Activated CD4-positive, alpha-beta memory T cell treated with anti-CD3 and anti-CD28 coated beads for 36 hours (primary cell): ENCODE results near the gene LRRK1. TPM values are rescaled to one million over a fixed set of nuclear protein-coding genes. Genes with fewer than 3 reads are reported as not detected.

ENCODE experiments used
- CTCF ChIA-PET: fragments of 350-600 bp; sonication (Branson Sonifier 250); formaldehyde crosslinking; loops from one replicate; lab custom pipeline; 2021; ENCODE audit warnings: antibody characterized with exemption, inconsistent platforms; lab: Charles Lee
- POLR2A ChIA-PET: fragments of 350-600 bp; sonication (Branson Sonifier 250); formaldehyde crosslinking; loops from one replicate; lab custom pipeline; 2021; ENCODE audit warnings: antibody characterized with exemption; lab: Charles Lee
- DNase-seq: peaks from one replicate; pipeline ENCODE4 v3.0.0-alpha.2; 2020
- H3K27ac Mint-ChIP-seq: one replicate; pipeline ENCODE4 v1.8.0; 2021; ENCODE audit warnings: mixed read lengths
- H3K27me3 Mint-ChIP-seq: one replicate; pipeline ENCODE4 v1.8.0; 2021; ENCODE audit warnings: mixed read lengths
- H3K36me3 Mint-ChIP-seq: one replicate; pipeline ENCODE4 v1.8.0; 2021; ENCODE audit warnings: mixed read lengths
- H3K4me1 Mint-ChIP-seq: one replicate; pipeline ENCODE4 v1.8.0; 2021; ENCODE audit warnings: low read depth, mixed read lengths
- H3K4me3 Mint-ChIP-seq: one replicate; pipeline ENCODE4 v1.8.0; 2021; ENCODE audit warnings: mild to moderate bottlenecking, mixed read lengths
- H3K9me3 Mint-ChIP-seq: one replicate; pipeline ENCODE4 v1.8.0; 2021; ENCODE audit warnings: mixed read lengths
- intact Hi-C: fragments of 100-400 bp; cut with micrococcal nuclease; formaldehyde crosslinking; loops from one replicate; pipeline ENCODE4 v1.15.1; 2023
- total RNA-seq, 2 experiments: library from RNA; stranded (reverse); gene quantifications; one replicate each; pipeline ENCODE4 v1.2.3, GENCODE V29; 2021

The LRRK1 gene, protein sequence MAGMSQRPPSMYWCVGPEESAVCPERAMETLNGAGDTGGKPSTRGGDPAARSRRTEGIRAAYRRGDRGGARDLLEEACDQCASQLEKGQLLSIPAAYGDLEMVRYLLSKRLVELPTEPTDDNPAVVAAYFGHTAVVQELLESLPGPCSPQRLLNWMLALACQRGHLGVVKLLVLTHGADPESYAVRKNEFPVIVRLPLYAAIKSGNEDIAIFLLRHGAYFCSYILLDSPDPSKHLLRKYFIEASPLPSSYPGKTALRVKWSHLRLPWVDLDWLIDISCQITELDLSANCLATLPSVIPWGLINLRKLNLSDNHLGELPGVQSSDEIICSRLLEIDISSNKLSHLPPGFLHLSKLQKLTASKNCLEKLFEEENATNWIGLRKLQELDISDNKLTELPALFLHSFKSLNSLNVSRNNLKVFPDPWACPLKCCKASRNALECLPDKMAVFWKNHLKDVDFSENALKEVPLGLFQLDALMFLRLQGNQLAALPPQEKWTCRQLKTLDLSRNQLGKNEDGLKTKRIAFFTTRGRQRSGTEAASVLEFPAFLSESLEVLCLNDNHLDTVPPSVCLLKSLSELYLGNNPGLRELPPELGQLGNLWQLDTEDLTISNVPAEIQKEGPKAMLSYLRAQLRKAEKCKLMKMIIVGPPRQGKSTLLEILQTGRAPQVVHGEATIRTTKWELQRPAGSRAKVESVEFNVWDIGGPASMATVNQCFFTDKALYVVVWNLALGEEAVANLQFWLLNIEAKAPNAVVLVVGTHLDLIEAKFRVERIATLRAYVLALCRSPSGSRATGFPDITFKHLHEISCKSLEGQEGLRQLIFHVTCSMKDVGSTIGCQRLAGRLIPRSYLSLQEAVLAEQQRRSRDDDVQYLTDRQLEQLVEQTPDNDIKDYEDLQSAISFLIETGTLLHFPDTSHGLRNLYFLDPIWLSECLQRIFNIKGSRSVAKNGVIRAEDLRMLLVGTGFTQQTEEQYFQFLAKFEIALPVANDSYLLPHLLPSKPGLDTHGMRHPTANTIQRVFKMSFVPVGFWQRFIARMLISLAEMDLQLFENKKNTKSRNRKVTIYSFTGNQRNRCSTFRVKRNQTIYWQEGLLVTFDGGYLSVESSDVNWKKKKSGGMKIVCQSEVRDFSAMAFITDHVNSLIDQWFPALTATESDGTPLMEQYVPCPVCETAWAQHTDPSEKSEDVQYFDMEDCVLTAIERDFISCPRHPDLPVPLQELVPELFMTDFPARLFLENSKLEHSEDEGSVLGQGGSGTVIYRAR (N-terminal part only)
- under 1 TPM; 0.41 to 0.71 TPM for total RNA-seq

DNA sequence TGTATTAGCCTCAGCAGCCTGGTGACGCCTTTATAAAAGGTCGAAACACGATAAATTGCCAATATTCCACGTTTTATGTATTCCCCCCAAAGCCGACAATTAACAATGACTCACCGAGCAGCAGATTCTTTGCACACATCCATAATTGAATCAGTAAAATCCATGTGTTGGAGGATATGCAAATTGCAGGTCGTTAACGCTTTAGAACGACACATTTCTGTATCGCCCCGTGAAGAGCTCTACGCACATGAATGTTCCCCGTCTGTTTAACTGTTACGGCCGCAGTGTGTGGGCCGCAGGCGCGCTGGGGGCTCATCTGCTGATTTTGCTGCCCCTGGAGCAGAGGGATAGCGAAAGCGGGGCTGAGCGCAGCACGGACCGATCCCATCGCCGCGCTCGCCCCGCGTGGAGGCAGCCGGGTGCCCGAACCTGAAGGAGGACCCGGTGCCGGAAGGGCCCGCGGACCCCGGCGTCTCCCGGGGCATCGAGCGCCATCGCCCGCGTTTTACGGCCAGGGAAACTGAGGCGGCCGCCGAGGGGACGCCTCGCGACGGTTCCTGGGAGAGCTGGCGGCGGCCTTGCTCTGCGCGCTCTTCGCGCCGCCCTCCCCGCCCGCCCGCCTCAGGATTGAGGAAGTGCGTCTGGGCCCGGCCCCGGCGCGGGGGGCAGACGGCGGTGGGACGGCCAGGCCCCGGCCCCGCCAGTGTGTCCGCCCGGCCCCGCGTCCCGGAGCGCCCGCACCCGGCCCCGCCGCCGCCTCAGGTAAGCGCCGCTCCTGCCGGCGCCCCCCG lies at the start of gene LRRK1:
Gene LRRK1, plus strand, starts transcription at position 668 of the 791 bp plus-strand sequence. CDS start 5,276 bp downstream, outside the sequence.
- peak; percentile 15 for DNase-seq
- H3K9me3 Mint-ChIP-seq = no peaks in the 10 kb centered on the region
- H3K27me3 Mint-ChIP-seq = peaks cover 45% of the 10 kb centered on the region
- H3K4me3 Mint-ChIP-seq = peak within 1 kb of the TSS; percentile 67
- ChIA-PET POLR2A (no interaction called here), CTCF (interaction anchor here (0.7 to 11.0 kb wide), 17 partner anchors 9 to 570 kb away, joined by 3 to 218 read pairs (median 4); no protein-coding TSS in a partner anchor)
- intact Hi-C loops = loop anchor here (1.0 to 5.0 kb wide), 3 partner anchors 88 to 338 kb away; no protein-coding TSS in a partner anchor
- no peak within 1 kb of the TSS for H3K27ac Mint-ChIP-seq
- no peaks in the 10 kb centered on the region for H3K36me3 Mint-ChIP-seq
- H3K4me1 Mint-ChIP-seq = peaks cover 17% of the 10 kb centered on the region

DNA sequence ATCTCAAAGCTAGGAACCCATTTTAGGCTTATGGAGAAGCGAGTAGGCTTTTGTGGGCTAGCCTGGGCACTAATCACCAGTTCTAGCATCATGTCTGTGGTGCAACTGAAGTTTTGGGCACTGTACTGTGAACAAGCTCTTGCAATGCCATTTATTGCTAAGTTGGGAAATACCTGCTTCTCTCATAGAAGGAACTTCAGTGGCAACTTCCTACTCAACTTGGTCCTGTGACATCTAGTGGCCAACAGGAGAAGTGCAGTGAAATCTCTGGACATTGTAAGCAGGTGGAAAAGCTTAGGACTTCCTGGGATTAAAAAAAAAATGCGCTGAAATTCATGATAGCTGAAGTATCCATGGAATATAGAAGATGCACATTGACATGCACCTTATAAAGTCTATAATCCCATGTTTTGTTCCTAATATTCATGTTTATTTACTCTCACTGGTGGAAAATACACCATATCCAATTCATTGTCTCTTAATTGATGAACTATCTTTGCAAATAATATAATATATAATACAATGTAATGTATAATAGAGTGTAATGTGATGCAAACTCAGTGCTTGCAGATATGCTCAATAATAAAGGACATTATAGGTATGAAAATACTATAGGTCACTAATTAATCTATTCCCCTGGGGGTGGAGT lies 46.0 kb upstream of the LRRK1 start:
- POLR2A ChIA-PET = no interaction called here
- H3K4me1 Mint-ChIP-seq = no peaks in the 10 kb centered on the region
- no peak overlapping the region for H3K4me3 Mint-ChIP-seq
- peak; percentile 58 for DNase-seq
- intact Hi-C loops = loop anchor here (1.0 kb wide), 3 partner anchors 134 to 523 kb away; no protein-coding TSS in a partner anchor
- H3K27ac Mint-ChIP-seq = no peak overlapping the region
- peaks cover 23% of the 10 kb centered on the region for H3K27me3 Mint-ChIP-seq
- peaks cover 7% of the 10 kb centered on the region for H3K9me3 Mint-ChIP-seq
- CTCF ChIA-PET = interaction anchor here (0.6 to 3.3 kb wide), 28 partner anchors 9 to 542 kb away, joined by 3 to 23 read pairs (median 4); no protein-coding TSS in a partner anchor
- no peaks in the 10 kb centered on the region for H3K36me3 Mint-ChIP-seq

DNA sequence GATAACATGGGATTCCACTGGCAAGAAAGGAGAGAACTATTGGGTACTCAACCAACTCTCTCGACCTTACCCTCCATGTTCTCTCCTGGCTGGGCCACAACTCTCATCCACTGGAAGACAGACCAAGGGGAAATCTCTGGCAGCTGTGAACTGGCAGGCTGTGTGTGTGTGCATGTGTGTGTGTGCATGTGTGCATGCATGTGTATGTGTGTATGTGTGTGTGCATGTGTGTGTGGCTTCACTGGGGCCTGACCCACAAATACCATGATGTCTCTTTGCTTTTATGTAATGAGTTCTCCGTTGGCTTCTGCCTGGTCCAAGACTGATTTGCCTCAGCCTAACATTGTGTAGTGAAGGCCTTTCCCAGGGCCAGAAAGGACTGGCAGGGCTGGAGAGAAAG lies 43.7 kb upstream of the LRRK1 start:
- H3K27ac Mint-ChIP-seq = no peak overlapping the region
- no peak overlapping the region for H3K4me3 Mint-ChIP-seq
- no peaks in the 10 kb centered on the region for H3K36me3 Mint-ChIP-seq
- H3K4me1 Mint-ChIP-seq = peaks cover 8% of the 10 kb centered on the region
- H3K27me3 Mint-ChIP-seq = peaks cover 29% of the 10 kb centered on the region
- POLR2A ChIA-PET = no interaction called here
- no peak for DNase-seq
- H3K9me3 Mint-ChIP-seq = no peaks in the 10 kb centered on the region
- CTCF ChIA-PET = interaction anchor here (0.8 to 1.6 kb wide), 3 partner anchors 31 to 225 kb away, joined by 3 to 5 read pairs (median 4); no protein-coding TSS in a partner anchor
- intact Hi-C loops = no loop called here

DNA sequence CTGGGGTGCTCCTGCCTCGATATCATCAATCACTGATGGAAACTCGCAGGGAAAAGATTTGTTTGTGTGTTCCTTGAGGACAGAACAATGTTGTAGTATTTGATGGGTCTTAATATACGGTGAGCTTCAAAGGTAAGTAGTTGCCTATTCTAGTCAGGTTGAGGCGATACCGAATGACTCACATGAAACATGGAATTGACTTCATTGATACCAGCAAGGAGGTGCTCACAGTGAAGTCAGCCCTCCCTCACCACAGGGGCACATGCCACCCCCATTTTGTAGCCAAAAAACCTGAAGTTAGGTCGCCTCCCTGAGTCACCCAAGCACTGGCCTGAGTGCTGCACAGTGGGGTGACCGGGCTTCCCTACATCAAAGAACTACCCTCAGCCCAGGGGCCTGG lies 43.2 kb upstream of the LRRK1 start:
- POLR2A ChIA-PET = no interaction called here
- Mint-ChIP-seq H3K4me3 (no peak overlapping the region), H3K27ac (no peak overlapping the region), H3K27me3 (peaks cover 34% of the 10 kb centered on the region), H3K9me3 (no peaks in the 10 kb centered on the region), H3K36me3 (no peaks in the 10 kb centered on the region), H3K4me1 (peaks cover 9% of the 10 kb centered on the region)
- CTCF ChIA-PET = interaction anchor here (1.6 kb wide), 2 partner anchors 30 to 57 kb away, joined by 3 to 4 read pairs; no protein-coding TSS in a partner anchor
- intact Hi-C loops = no loop called here
- DNase-seq = no peak

DNA sequence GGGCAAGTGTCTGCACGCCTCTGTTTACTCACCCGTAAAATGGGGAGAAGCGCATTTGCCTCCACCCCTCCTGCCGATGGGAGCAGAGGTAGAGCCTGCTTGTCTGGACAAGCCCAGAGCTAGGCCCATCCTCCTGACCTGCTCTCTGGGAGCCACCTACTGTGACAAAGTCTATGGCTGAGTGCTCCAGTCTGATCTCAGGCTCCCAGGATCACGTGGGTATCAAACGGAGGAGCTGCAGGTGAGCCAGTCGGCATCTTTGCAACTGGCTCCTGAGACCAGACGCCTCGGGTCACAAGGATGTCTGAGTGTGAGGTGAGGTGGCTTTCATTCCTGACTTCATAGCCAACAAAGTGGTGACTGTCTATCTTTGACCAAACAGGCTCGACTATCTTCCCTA lies 41.6 kb upstream of the LRRK1 start:
- Mint-ChIP-seq H3K4me3 (no peak overlapping the region), H3K4me1 (peaks cover 9% of the 10 kb centered on the region), H3K9me3 (no peaks in the 10 kb centered on the region), H3K27me3 (peaks cover 50% of the 10 kb centered on the region), H3K27ac (no peak overlapping the region), H3K36me3 (no peaks in the 10 kb centered on the region)
- ChIA-PET CTCF (interaction anchor here (1.0 to 1.4 kb wide), 3 partner anchors 9 to 528 kb away, joined by 3 to 5 read pairs (median 3); no protein-coding TSS in a partner anchor), POLR2A (no interaction called here)
- intact Hi-C loops = no loop called here
- DNase-seq = no peak

DNA sequence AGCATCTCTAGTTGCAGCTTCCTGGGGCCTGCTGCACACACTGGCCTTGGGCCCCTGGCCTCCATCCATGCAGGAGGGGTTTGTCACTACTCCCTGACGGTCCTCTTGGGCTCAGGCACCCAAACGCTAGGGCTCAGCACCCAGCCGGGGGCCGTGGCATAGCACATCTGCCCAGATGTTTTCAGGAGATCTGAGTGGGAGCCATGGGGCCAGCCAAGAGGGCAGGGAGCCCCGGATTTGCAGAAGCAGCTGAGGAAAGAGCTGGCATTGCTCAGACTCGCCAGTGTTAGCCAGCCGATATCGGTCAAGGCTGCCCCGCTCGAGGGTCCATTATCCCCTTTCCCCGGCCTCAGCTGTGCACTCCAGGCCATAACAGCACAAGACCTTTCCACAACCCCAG lies 41.0 kb upstream of the LRRK1 start:
- ChIA-PET POLR2A (no interaction called here), CTCF (interaction anchor here (1.0 to 1.4 kb wide), 2 partner anchors 9 to 528 kb away, joined by 3 to 5 read pairs; no protein-coding TSS in a partner anchor)
- Mint-ChIP-seq H3K36me3 (no peaks in the 10 kb centered on the region), H3K9me3 (no peaks in the 10 kb centered on the region), H3K27ac (no peak overlapping the region), H3K27me3 (peaks cover 54% of the 10 kb centered on the region), H3K4me1 (peaks cover 9% of the 10 kb centered on the region), H3K4me3 (no peak overlapping the region)
- intact Hi-C loops = no loop called here
- DNase-seq = no peak

DNA sequence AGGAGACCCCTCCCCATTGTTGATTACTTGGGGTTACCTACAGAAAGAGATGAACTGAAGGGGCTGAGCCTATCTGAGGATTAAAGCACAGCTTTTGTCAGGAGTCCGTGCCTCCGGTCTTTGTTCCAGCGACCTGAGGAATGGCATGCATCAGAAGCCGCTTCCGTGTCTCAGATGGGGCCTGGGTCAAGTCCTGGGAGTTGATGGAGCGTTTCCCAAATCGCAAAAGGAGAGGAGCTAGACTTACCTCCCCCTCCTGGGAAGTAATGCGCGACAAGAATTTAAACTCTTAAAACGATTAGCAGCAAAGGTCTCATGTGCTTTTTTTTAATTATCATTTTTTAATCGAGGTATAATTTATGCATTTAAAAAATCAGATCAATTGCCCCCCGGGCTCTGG lies 40.5 kb upstream of the LRRK1 start:
- intact Hi-C loops = no loop called here
- peaks cover 57% of the 10 kb centered on the region for H3K27me3 Mint-ChIP-seq

DNA sequence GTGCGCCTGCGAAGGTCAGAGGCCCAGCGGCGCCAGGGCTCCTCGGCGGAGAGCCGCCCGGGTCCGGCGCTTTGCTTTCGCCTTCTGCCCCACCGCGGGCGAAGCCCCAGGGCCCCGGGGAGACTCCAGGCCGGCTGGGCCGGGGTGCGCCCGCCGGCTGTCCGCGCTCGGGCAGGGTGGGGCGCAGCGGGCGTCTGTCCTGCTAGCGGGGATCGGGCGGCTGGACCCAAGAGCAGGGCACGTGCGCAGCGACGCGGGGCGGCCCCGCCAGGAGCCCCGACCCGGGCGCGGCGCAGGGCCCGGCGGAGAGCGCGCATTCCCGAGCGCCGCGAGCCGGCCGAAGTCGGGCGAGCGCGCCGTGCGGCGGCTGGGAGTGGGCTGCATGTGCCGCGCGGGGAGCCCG lies 40.1 kb upstream of the LRRK1 start:
- Mint-ChIP-seq H3K4me1 (peaks cover 9% of the 10 kb centered on the region), H3K27ac (no peak overlapping the region), H3K9me3 (no peaks in the 10 kb centered on the region), H3K36me3 (no peaks in the 10 kb centered on the region), H3K27me3 (peaks cover 61% of the 10 kb centered on the region), H3K4me3 (no peak overlapping the region)
- intact Hi-C loops = no loop called here
- DNase-seq = no peak
- ChIA-PET CTCF (interaction anchor here (0.6 kb wide), 1 partner anchor 384 kb away, joined by 4 read pairs; no protein-coding TSS in a partner anchor), POLR2A (no interaction called here)

More for the DNA sequence above, 40.5 kb upstream of the LRRK1 start:
- Mint-ChIP-seq H3K4me3 (peak overlapping the region; percentile 41), H3K4me1 (peaks cover 9% of the 10 kb centered on the region), H3K9me3 (no peaks in the 10 kb centered on the region), H3K36me3 (no peaks in the 10 kb centered on the region), H3K27ac (no peak overlapping the region)
- no peak for DNase-seq
- POLR2A ChIA-PET = no interaction called here
- CTCF ChIA-PET = interaction anchor here (1.4 kb wide), 1 partner anchor 10 kb away, joined by 5 read pairs; no protein-coding TSS in a partner anchor

DNA sequence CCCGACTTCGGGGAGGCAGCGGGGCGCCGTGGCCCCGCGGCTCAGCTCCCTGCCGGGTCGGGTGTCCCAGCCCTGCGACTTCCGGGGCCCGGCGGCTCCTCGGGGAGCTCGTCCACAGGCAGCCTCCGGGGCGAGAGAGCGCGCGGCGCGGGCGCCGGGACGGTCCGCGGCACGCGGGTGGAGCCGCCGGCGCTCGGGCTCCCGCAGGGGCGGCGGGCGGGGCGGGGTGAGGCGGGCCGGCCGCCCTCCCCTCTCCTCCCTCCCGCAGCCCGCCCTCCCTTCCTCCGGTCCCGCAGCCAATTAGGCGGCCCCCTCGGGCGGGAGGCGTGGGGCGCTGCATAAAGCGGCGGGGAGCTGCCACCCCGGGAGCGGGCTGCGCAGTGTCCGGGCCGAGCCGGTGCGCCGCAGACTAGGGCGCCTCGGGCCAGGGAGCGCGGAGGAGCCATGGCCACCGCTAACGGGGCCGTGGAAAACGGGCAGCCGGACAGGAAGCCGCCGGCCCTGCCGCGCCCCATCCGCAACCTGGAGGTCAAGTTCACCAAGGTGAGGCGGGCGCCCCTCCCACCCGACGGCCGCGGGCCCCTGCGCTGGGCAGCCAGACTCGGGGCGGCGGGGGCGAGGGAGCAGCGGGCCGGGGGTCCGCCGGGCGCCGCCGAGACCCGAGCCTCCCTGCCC lies 39.6 kb upstream of the LRRK1 start, which contains the start of gene ALDH1A3:
Gene ALDH1A3, plus strand, starts transcription at position 368 of the 675 bp plus-strand sequence. Its CDS starts 77 bp downstream, at position 445.
- DNase-seq = no peak
- peak within 1 kb of the TSS; percentile 41 for H3K4me3 Mint-ChIP-seq
- no peaks in the 10 kb centered on the region for H3K36me3 Mint-ChIP-seq
- H3K9me3 Mint-ChIP-seq = no peaks in the 10 kb centered on the region
- intact Hi-C loops = no loop called here
- H3K4me1 Mint-ChIP-seq = peaks cover 9% of the 10 kb centered on the region
- H3K27me3 Mint-ChIP-seq = peaks cover 61% of the 10 kb centered on the region
- POLR2A ChIA-PET = no interaction called here
- CTCF ChIA-PET = interaction anchor here (0.6 kb wide), 1 partner anchor 383 kb away, joined by 4 read pairs; no protein-coding TSS in a partner anchor
- no peak within 1 kb of the TSS for H3K27ac Mint-ChIP-seq
